B cell (primary cell): ENCODE measurements around the gene NID1. TPM values are rescaled to one million over a fixed set of nuclear protein-coding genes. Genes with fewer than 3 reads are reported as not detected.
"Not testable (repeated sequence)": the region's sequence is repeated elsewhere in the genome, so short reads cannot be mapped to it uniquely, and the experiment has no call there.

Source experiments
- ATAC-seq: fragments of 200-7000 bp; cut with Tn5 transposase; one replicate; pipeline ENCODE4 v1.10.0; 2021; ENCODE audit warnings: low read depth, mild to moderate bottlenecking, moderate number of reproducible peaks, moderate library complexity
- CTCF ChIA-PET: fragments of 350-600 bp; sonication (Branson Sonifier 250); formaldehyde crosslinking; loops from one replicate; lab custom pipeline; 2021; ENCODE audit warnings: antibody characterized with exemption, inconsistent platforms; lab: Charles Lee
- POLR2A ChIA-PET: fragments of 350-600 bp; sonication (Branson Sonifier 250); formaldehyde crosslinking; loops from one replicate; lab custom pipeline; 2021; ENCODE audit warnings: antibody characterized with exemption; lab: Charles Lee
- DNase-seq: peaks from one replicate; pipeline ENCODE4 v3.0.0; 2013
- H2AFZ ChIP-seq: 2 replicates; pipeline ENCODE4 v1.6.1; 2012; ENCODE audit warnings: mild to moderate bottlenecking, low read depth, low read length; ENCODE audit not compliant: insufficient read depth, poor library complexity, severe bottlenecking
- H3K27ac ChIP-seq, 2 donors: 1 replicate in 1 of 2; 2 replicates in 1 of 2; pipeline ENCODE4 v1.5.1; 2012 to 2013; ENCODE audit warnings: low read length in 2 of 2, mild to moderate bottlenecking in 2 of 2, moderate library complexity in 1 of 2
- H3K27me3 ChIP-seq, 4 experiments: fragments of 200-600 bp in 1 of 4; sonication (generic) in 1 of 4; replicated peaks in 1 of 4; 1 replicate in 2 of 4; 2 replicates in 2 of 4; pipeline versions ENCODE4 v1.6.1 to v1.7.0; 2013 to 2016; ENCODE audit warnings: low read length in 3 of 4, mild to moderate bottlenecking in 2 of 4, mixed read lengths in 1 of 4, moderate library complexity in 1 of 4; ENCODE audit not compliant: insufficient read depth in 4 of 4, control insufficient read depth in 3 of 4; ENCODE audit errors: control extremely low read depth in 1 of 4
- H3K36me3 ChIP-seq, 2 experiments: replicated peaks in 1 of 2; 1 replicate in 1 of 2; 2 replicates in 1 of 2; pipeline versions ENCODE4 v1.6.1 to v1.7.1; 2013; ENCODE audit warnings: low read length in 1 of 2; ENCODE audit not compliant: insufficient read depth in 2 of 2, control insufficient read depth in 1 of 2; ENCODE audit errors: control extremely low read depth in 1 of 2, extremely low read depth in 1 of 2
- H3K4me1 ChIP-seq, 2 donors: fragments of 200-600 bp in 1 of 2; sonication (generic) in 1 of 2; 1 replicate in 1 of 2; 2 replicates in 1 of 2; pipeline versions ENCODE4 v1.5.1 to v1.6.1; 2013 to 2017; ENCODE audit warnings: low read length in 2 of 2; ENCODE audit not compliant: control insufficient read depth in 2 of 2, insufficient read depth in 2 of 2
- H3K4me2 ChIP-seq: replicated peaks from 2 replicates; pipeline ENCODE3; 2012; ENCODE audit warnings: mild to moderate bottlenecking, low read depth, low read length; ENCODE audit not compliant: poor library complexity, severe bottlenecking
- H3K4me3 ChIP-seq, 5 experiments: fragments of 200-600 bp in 1 of 5; sonication (generic) in 1 of 5; 1 replicate in 3 of 5; 2 replicates in 2 of 5; pipeline versions ENCODE4 v1.5.1 to v1.7.0; 2011 to 2016; ENCODE audit warnings: low read length in 4 of 5, mild to moderate bottlenecking in 4 of 5, low read depth in 2 of 5, control low read depth in 1 of 5, moderate library complexity in 1 of 5; ENCODE audit not compliant: insufficient read depth in 1 of 5; ENCODE audit errors: control extremely low read depth in 1 of 5, extremely low read depth in 1 of 5
- H3K79me2 ChIP-seq: fragments of 200-600 bp; sonication (generic); one replicate; pipeline ENCODE4 v1.6.0; 2016; ENCODE audit warnings: low read length; ENCODE audit not compliant: control insufficient read depth, insufficient read depth
- H3K9ac ChIP-seq: fragments of 200-600 bp; sonication (generic); 2 replicates; pipeline ENCODE4 v1.6.1; 2017; ENCODE audit warnings: mild to moderate bottlenecking, low read length, moderate library complexity
- H3K9me3 ChIP-seq, 3 donors: one replicate each; pipeline versions ENCODE4 v1.6.1 to v1.7.1; 2013; ENCODE audit warnings: low read length in 2 of 3; ENCODE audit not compliant: control insufficient read depth in 2 of 3, insufficient read depth in 1 of 3; ENCODE audit errors: control extremely low read depth in 1 of 3
- H4K20me1 ChIP-seq: 2 replicates; pipeline ENCODE4 v1.6.0; 2012; ENCODE audit warnings: mild to moderate bottlenecking, low read length; ENCODE audit not compliant: insufficient read depth, control insufficient read depth, poor library complexity, severe bottlenecking
- H3K27ac Mint-ChIP-seq: one replicate; pipeline ENCODE4 v1.8.0; 2021; ENCODE audit warnings: mixed read lengths
- H3K27me3 Mint-ChIP-seq: one replicate; pipeline ENCODE4 v1.8.0; 2021; ENCODE audit warnings: mixed read lengths
- H3K4me1 Mint-ChIP-seq: one replicate; pipeline ENCODE4 v1.8.0; 2021; ENCODE audit warnings: mixed read lengths
- H3K4me3 Mint-ChIP-seq: one replicate; pipeline ENCODE4 v1.8.0; 2021; ENCODE audit warnings: mixed read lengths
- H3K9me3 Mint-ChIP-seq: one replicate; pipeline ENCODE4 v1.8.0; 2022; ENCODE audit warnings: mixed read lengths; ENCODE audit not compliant: insufficient read depth
- EZH2 ChIP-seq: IDR thresholded peaks from 2 replicates; pipeline ENCODE4 v1.6.1; 2012; ENCODE audit warnings: borderline replicate concordance, low read depth, mild to moderate bottlenecking, moderate library complexity, low read length; ENCODE audit not compliant: insufficient read depth, poor library complexity, severe bottlenecking
- WGBS: methylation state at CpG from one replicate; pipeline ENCODE4 v1.1.5; 2013; ENCODE audit warnings: missing lambda C conversion rate; ENCODE audit not compliant: insufficient coverage; 5-methylcytosine and 5-hydroxymethylcytosine counted together
- intact Hi-C: fragments of 100-400 bp; cut with micrococcal nuclease; formaldehyde crosslinking; loops from one replicate; pipeline ENCODE4 v1.10.0; 2022
- polyA plus RNA-seq: library from polyadenylated mRNA; depleted of rRNA; stranded (reverse); fragments of >200 nt; gene quantifications from 2 replicates; pipeline ENCODE4 v1.2.3, GENCODE V29; 2012
- total RNA-seq, 2 donors: library from RNA; stranded (reverse); fragments of 120-200 nt in 1 of 2; gene quantifications; 1 replicate in 1 of 2; 2 replicates in 1 of 2; pipeline versions ENCODE4 v1.2.3 to v1.2.4, GENCODE V29; 2013 to 2022
- TF ChIP-seq, protein P1 (sequence below): fragments of 200-600 bp; IDR thresholded peaks from one replicate; pipeline ENCODE4 v1.8.0; 2022; ENCODE audit warnings: antibody characterized with exemption, mild to moderate bottlenecking

The NID1 gene
- total and polyA plus RNA-seq, 2 donors (not counting 1 experiment from before 2014, with no cell fraction given), result 0.06 TPM; not detected in 1

- H3K9me3 Mint-ChIP-seq, result peaks cover 7% of the 10 kb centered on the region
- TF ChIP-seq, protein P1, sequence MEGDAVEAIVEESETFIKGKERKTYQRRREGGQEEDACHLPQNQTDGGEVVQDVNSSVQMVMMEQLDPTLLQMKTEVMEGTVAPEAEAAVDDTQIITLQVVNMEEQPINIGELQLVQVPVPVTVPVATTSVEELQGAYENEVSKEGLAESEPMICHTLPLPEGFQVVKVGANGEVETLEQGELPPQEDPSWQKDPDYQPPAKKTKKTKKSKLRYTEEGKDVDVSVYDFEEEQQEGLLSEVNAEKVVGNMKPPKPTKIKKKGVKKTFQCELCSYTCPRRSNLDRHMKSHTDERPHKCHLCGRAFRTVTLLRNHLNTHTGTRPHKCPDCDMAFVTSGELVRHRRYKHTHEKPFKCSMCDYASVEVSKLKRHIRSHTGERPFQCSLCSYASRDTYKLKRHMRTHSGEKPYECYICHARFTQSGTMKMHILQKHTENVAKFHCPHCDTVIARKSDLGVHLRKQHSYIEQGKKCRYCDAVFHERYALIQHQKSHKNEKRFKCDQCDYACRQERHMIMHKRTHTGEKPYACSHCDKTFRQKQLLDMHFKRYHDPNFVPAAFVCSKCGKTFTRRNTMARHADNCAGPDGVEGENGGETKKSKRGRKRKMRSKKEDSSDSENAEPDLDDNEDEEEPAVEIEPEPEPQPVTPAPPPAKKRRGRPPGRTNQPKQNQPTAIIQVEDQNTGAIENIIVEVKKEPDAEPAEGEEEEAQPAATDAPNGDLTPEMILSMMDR, result no peak
- no peak for TF ChIP-seq EZH2
- Histone ChIP-seq H2AFZ (no peak overlapping the region), H3K36me3 (no peaks in the 10 kb centered on the region), H3K4me2 (peak overlapping the region; percentile 84), H3K9ac (no peak overlapping the region), H3K4me3 (no peak overlapping the region), H3K27me3 (no peaks in the 10 kb centered on the region), H3K27ac (peak overlapping the region in 1 of 2 donors; percentile 86), H3K79me2 (no peaks in the 10 kb centered on the region), H4K20me1 (no peaks in the 10 kb centered on the region), H3K4me1 (peaks cover 17 to 21% of the 10 kb centered on the region in 2 donors), H3K9me3 (peaks cover 0 to 1% (median 0%) of the 10 kb centered on the region in 3 donors)
- no peak overlapping the region for H3K4me3 Mint-ChIP-seq
- no peaks in the 10 kb centered on the region for H3K27me3 Mint-ChIP-seq
- no peak for DNase-seq
- WGBS, result 91% methylated on average over 1 of the region's 3 CpGs
- peak overlapping the region; percentile 95 for H3K27ac Mint-ChIP-seq
- ATAC-seq, result no peak
- ChIA-PET CTCF (interaction anchor here (1.0 to 6.3 kb wide), 57 partner anchors 9 to 466 kb away, joined by 3 to 136 read pairs (median 8); partner anchors contain the start of genes B3GALNT2 and LYST), POLR2A (interaction anchor here (1.4 to 1.7 kb wide), 3 partner anchors 17 to 104 kb away, joined by 6 to 11 read pairs (median 10); partner anchors contain the start of gene LYST)
- intact Hi-C loops, result loop anchor here (1.0 to 10.0 kb wide), 8 partner anchors 17 to 458 kb away; partner anchors contain the start of genes LYST and NID1
- H3K4me1 Mint-ChIP-seq, result peaks cover 31% of the 10 kb centered on the region
These were observed 93.9 kb downstream of the NID1 start for GRCh38 chr1:235971020-235971419.

DNA sequence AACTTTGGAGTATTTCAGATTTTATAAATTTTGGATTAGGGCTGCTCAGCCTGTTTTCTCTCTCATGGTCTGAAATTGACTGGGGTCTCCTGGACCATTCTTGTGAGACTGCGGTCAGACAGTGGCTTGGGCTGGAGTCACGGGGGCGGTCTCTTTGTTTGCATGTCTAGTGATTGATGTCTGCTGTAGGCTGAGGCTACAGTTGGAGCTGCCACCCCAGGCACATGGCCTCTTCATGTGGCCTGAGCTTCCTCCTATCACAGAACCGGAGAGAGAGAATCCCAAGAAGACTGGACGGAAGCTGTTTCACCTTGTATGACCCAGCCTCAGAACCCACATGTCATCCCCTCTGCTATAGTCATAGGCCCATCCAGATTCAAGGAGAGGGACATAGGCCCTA, 96.1 kb downstream of the NID1 start:
- Mint-ChIP-seq H3K4me3 (no peak overlapping the region), H3K27ac (no peak overlapping the region), H3K9me3 (peaks cover 11% of the 10 kb centered on the region), H3K27me3 (no peaks in the 10 kb centered on the region), H3K4me1 (peaks cover 47% of the 10 kb centered on the region)
- H3K79me2 ChIP-seq, result no peaks in the 10 kb centered on the region
- H3K4me2 ChIP-seq, result no peak overlapping the region
- no peak overlapping the region for H3K9ac ChIP-seq
- ATAC-seq (no peak), DNase-seq (no peak)
- ChIA-PET CTCF (interaction anchor here (0.6 to 6.3 kb wide), 8 partner anchors 14 to 464 kb away, joined by 3 to 136 read pairs (median 4); partner anchors contain the start of genes B3GALNT2 and LYST), POLR2A (no interaction called here)
- intact Hi-C loops, result no loop called here
- no CpG with 5 or more reads among the region's 5 CpGs for WGBS
- no peaks in the 10 kb centered on the region for H3K27me3 ChIP-seq
- H2AFZ ChIP-seq, result no peak overlapping the region
- no peak overlapping the region for H3K27ac ChIP-seq
- H4K20me1 ChIP-seq, result no peaks in the 10 kb centered on the region
- H3K9me3 ChIP-seq, result peaks cover 0 to 1% (median 0%) of the 10 kb centered on the region in 3 donors
- TF ChIP-seq, protein P1, result no peak
- TF ChIP-seq EZH2, result no peak
- H3K36me3 ChIP-seq, result no peaks in the 10 kb centered on the region
- H3K4me1 ChIP-seq, result peaks cover 17 to 21% of the 10 kb centered on the region in 2 donors
- no peak overlapping the region for H3K4me3 ChIP-seq

DNA sequence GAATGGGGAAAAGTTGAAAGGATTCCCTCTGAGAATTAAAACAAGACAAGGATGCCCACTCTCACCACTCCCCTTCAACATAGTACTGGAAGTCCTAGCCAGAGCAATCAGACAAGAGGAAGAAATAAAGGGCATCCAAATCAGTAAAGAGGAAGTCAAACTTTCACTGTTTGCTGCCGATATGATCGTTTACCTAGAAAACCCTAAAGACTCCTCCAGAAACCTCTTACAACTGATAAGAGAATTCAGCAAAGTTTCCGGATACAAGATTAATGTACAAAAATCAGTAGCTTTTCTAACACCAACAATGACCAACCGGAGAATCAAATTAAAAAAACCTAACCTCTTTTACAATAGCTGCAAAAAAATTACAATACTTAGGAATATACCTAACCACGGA, 98.8 kb downstream of the NID1 start:
- intact Hi-C loops, H3K36me3 ChIP-seq, H3K9ac ChIP-seq, H3K27ac ChIP-seq, H4K20me1 ChIP-seq, H3K4me1 ChIP-seq, H3K4me2 ChIP-seq, H3K4me3 ChIP-seq, H3K79me2 ChIP-seq, H3K27ac Mint-ChIP-seq, H2AFZ ChIP-seq, H3K27me3 Mint-ChIP-seq, ATAC-seq, H3K27me3 ChIP-seq, H3K4me3 Mint-ChIP-seq, H3K9me3 ChIP-seq, DNase-seq: not testable (repeated sequence)
- WGBS, result 88% methylated on average over 1 of the region's 5 CpGs
- ChIA-PET POLR2A (interaction anchor here (0.6 to 0.8 kb wide), 2 partner anchors 11 to 846 kb away, joined by 3 to 4 read pairs; no protein-coding TSS in a partner anchor), CTCF (interaction anchor here (0.7 to 1.3 kb wide), 2 partner anchors 12 to 118 kb away, joined by 3 read pairs; no protein-coding TSS in a partner anchor)
- peaks cover 33% of the 10 kb centered on the region for H3K4me1 Mint-ChIP-seq
- H3K9me3 Mint-ChIP-seq, result peaks cover 11% of the 10 kb centered on the region
